Measurements from ENCODE around the gene FRS3.

Gene FRS3

GRCh38 chr6:41757931-41758640, 21.6 kb downstream of the FRS3 start:
- Histone ChIP-seq H3K27me3 (ENCODE audit: control insufficient read depth in 5 of 5, insufficient read depth in 4 of 5, low read length in 5 of 5) (no peaks in the 10 kb centered on the region), H3K27ac (ENCODE audit: low read depth, low read length) (no peak overlapping the region), H3K36me3 (ENCODE audit: control insufficient read depth in 5 of 5, insufficient read depth in 5 of 5, low read length in 5 of 5) (no peaks in the 10 kb centered on the region), H3K9ac (ENCODE audit: low read length in 5 of 5) (no peak overlapping the region), H3K4me3 (ENCODE audit: low read depth in 1 of 5, low read length in 5 of 5) (no peak overlapping the region), H3K4me1 (ENCODE audit: control insufficient read depth in 5 of 5, insufficient read depth in 5 of 5, low read length in 5 of 5) (no peaks in the 10 kb centered on the region), H3K9me3 (ENCODE audit: control insufficient read depth in 5 of 5, low read length in 5 of 5) (no peaks in the 10 kb centered on the region)

GRCh38 chr6:41757271-41757670, 22.4 kb downstream of the FRS3 start:
- Histone ChIP-seq H3K9ac (ENCODE audit: low read length in 5 of 5) (no peak overlapping the region), H3K4me3 (ENCODE audit: low read depth in 1 of 5, low read length in 5 of 5) (no peak overlapping the region), H3K27ac (ENCODE audit: low read depth, low read length) (no peak overlapping the region), H3K36me3 (ENCODE audit: control insufficient read depth in 5 of 5, insufficient read depth in 5 of 5, low read length in 5 of 5) (no peaks in the 10 kb centered on the region), H3K4me1 (ENCODE audit: control insufficient read depth in 5 of 5, insufficient read depth in 5 of 5, low read length in 5 of 5) (no peaks in the 10 kb centered on the region), H3K9me3 (ENCODE audit: control insufficient read depth in 5 of 5, low read length in 5 of 5) (no peaks in the 10 kb centered on the region), H3K27me3 (ENCODE audit: control insufficient read depth in 5 of 5, insufficient read depth in 4 of 5, low read length in 5 of 5) (no peaks in the 10 kb centered on the region)

GRCh38 chr6:41756354-41756753, 23.3 kb downstream of the FRS3 start:
- H3K9ac ChIP-seq (ENCODE audit: low read length in 5 of 5) = no peak overlapping the region
- H3K4me1 ChIP-seq (ENCODE audit: control insufficient read depth in 5 of 5, insufficient read depth in 5 of 5, low read length in 5 of 5) = no peaks in the 10 kb centered on the region
- H3K4me3 ChIP-seq (ENCODE audit: low read depth in 1 of 5, low read length in 5 of 5) = no peak overlapping the region

GRCh38 chr6:41755895-41756294, 23.8 kb downstream of the FRS3 start:
- Histone ChIP-seq H3K4me1 (ENCODE audit: control insufficient read depth in 5 of 5, insufficient read depth in 5 of 5, low read length in 5 of 5) (no peaks in the 10 kb centered on the region), H3K27ac (ENCODE audit: low read depth, low read length) (no peak overlapping the region), H3K4me3 (ENCODE audit: low read depth in 1 of 5, low read length in 5 of 5) (no peak overlapping the region), H3K27me3 (ENCODE audit: control insufficient read depth in 5 of 5, insufficient read depth in 4 of 5, low read length in 5 of 5) (no peaks in the 10 kb centered on the region), H3K9me3 (ENCODE audit: control insufficient read depth in 5 of 5, low read length in 5 of 5) (no peaks in the 10 kb centered on the region), H3K9ac (ENCODE audit: low read length in 5 of 5) (no peak overlapping the region), H3K36me3 (ENCODE audit: control insufficient read depth in 5 of 5, insufficient read depth in 5 of 5, low read length in 5 of 5) (no peaks in the 10 kb centered on the region)

More at GRCh38 chr6:41756354-41756753, 23.3 kb downstream of the FRS3 start:
- Histone ChIP-seq H3K9me3 (ENCODE audit: control insufficient read depth in 5 of 5, low read length in 5 of 5) (no peaks in the 10 kb centered on the region), H3K27me3 (ENCODE audit: control insufficient read depth in 5 of 5, insufficient read depth in 4 of 5, low read length in 5 of 5) (no peaks in the 10 kb centered on the region), H3K36me3 (ENCODE audit: control insufficient read depth in 5 of 5, insufficient read depth in 5 of 5, low read length in 5 of 5) (no peaks in the 10 kb centered on the region), H3K27ac (ENCODE audit: low read depth, low read length) (no peak overlapping the region)

- no peaks in the 10 kb centered on the region for H3K36me3 ChIP-seq (ENCODE audit: control insufficient read depth in 5 of 5, insufficient read depth in 5 of 5, low read length in 5 of 5)
- H3K27ac ChIP-seq (ENCODE audit: low read depth, low read length) = no peak overlapping the region
- no peaks in the 10 kb centered on the region for H3K4me1 ChIP-seq (ENCODE audit: control insufficient read depth in 5 of 5, insufficient read depth in 5 of 5, low read length in 5 of 5)
- no peaks in the 10 kb centered on the region for H3K9me3 ChIP-seq (ENCODE audit: control insufficient read depth in 5 of 5, low read length in 5 of 5)
- no peaks in the 10 kb centered on the region for H3K27me3 ChIP-seq (ENCODE audit: control insufficient read depth in 5 of 5, insufficient read depth in 4 of 5, low read length in 5 of 5)
- H3K9ac ChIP-seq (ENCODE audit: low read length in 5 of 5) = no peak overlapping the region
- no peak overlapping the region for H3K4me3 ChIP-seq (ENCODE audit: low read depth in 1 of 5, low read length in 5 of 5)
These were observed 29.3 kb downstream of the FRS3 start for GRCh38 chr6:41750374-41750773.

- no peaks in the 10 kb centered on the region for H3K4me1 ChIP-seq (ENCODE audit: control insufficient read depth in 5 of 5, insufficient read depth in 5 of 5, low read length in 5 of 5)
- no peaks in the 10 kb centered on the region for H3K9me3 ChIP-seq (ENCODE audit: control insufficient read depth in 5 of 5, low read length in 5 of 5)
- no peaks in the 10 kb centered on the region for H3K27me3 ChIP-seq (ENCODE audit: control insufficient read depth in 5 of 5, insufficient read depth in 4 of 5, low read length in 5 of 5)
- no peaks in the 10 kb centered on the region for H3K36me3 ChIP-seq (ENCODE audit: control insufficient read depth in 5 of 5, insufficient read depth in 5 of 5, low read length in 5 of 5)
- no peak overlapping the region for H3K4me3 ChIP-seq (ENCODE audit: low read depth in 1 of 5, low read length in 5 of 5)
- no peak overlapping the region for H3K27ac ChIP-seq (ENCODE audit: low read depth, low read length)
- no peak overlapping the region for H3K9ac ChIP-seq (ENCODE audit: low read length in 5 of 5)
These were observed 31.2 kb downstream of the FRS3 start for GRCh38 chr6:41748542-41748941.

- Histone ChIP-seq H3K4me3 (ENCODE audit: low read depth in 1 of 5, low read length in 5 of 5) (no peak overlapping the region), H3K4me1 (ENCODE audit: control insufficient read depth in 5 of 5, insufficient read depth in 5 of 5, low read length in 5 of 5) (no peaks in the 10 kb centered on the region), H3K9ac (ENCODE audit: low read length in 5 of 5) (no peak overlapping the region), H3K27ac (ENCODE audit: low read depth, low read length) (no peak overlapping the region), H3K9me3 (ENCODE audit: control insufficient read depth in 5 of 5, low read length in 5 of 5) (no peaks in the 10 kb centered on the region), H3K27me3 (ENCODE audit: control insufficient read depth in 5 of 5, insufficient read depth in 4 of 5, low read length in 5 of 5) (no peaks in the 10 kb centered on the region), H3K36me3 (ENCODE audit: control insufficient read depth in 5 of 5, insufficient read depth in 5 of 5, low read length in 5 of 5) (no peaks in the 10 kb centered on the region)
These were observed 31.6 kb downstream of the FRS3 start for GRCh38 chr6:41748102-41748477.

GRCh38 chr6:41747256-41748101, 32.2 kb downstream of the FRS3 start, which contains the start of gene PGC:
TSS of gene PGC (minus strand) at chr6:41747397. CDS start at chr6:41747334, 63 bp downstream.
- Histone ChIP-seq H3K4me3 (ENCODE audit: low read depth in 1 of 5, low read length in 5 of 5) (no peak within 1 kb of the TSS), H3K27ac (ENCODE audit: low read depth, low read length) (no peak within 1 kb of the TSS), H3K4me1 (ENCODE audit: control insufficient read depth in 5 of 5, insufficient read depth in 5 of 5, low read length in 5 of 5) (no peaks in the 10 kb centered on the region), H3K9me3 (ENCODE audit: control insufficient read depth in 5 of 5, low read length in 5 of 5) (no peaks in the 10 kb centered on the region), H3K36me3 (ENCODE audit: control insufficient read depth in 5 of 5, insufficient read depth in 5 of 5, low read length in 5 of 5) (no peaks in the 10 kb centered on the region), H3K27me3 (ENCODE audit: control insufficient read depth in 5 of 5, insufficient read depth in 4 of 5, low read length in 5 of 5) (no peaks in the 10 kb centered on the region), H3K9ac (ENCODE audit: low read length in 5 of 5) (no peak within 1 kb of the TSS)

GRCh38 chr6:41746107-41746506, 33.6 kb downstream of the FRS3 start:
- Histone ChIP-seq H3K4me3 (ENCODE audit: low read depth in 1 of 5, low read length in 5 of 5) (no peak overlapping the region), H3K9ac (ENCODE audit: low read length in 5 of 5) (no peak overlapping the region), H3K27ac (ENCODE audit: low read depth, low read length) (no peak overlapping the region)

GRCh38 chr6:41744236-41744787, 35.4 kb downstream of the FRS3 start:
- H3K9ac ChIP-seq (ENCODE audit: low read length in 5 of 5) = no peak overlapping the region
- no peak overlapping the region for H3K4me3 ChIP-seq (ENCODE audit: low read depth in 1 of 5, low read length in 5 of 5)
- no peak overlapping the region for H3K27ac ChIP-seq (ENCODE audit: low read depth, low read length)
- H3K9me3 ChIP-seq (ENCODE audit: control insufficient read depth in 5 of 5, low read length in 5 of 5) = no peaks in the 10 kb centered on the region
- no peaks in the 10 kb centered on the region for H3K4me1 ChIP-seq (ENCODE audit: control insufficient read depth in 5 of 5, insufficient read depth in 5 of 5, low read length in 5 of 5)
- peaks cover 0 to 6% (median 0%) of the 10 kb centered on the region in 5 donors for H3K27me3 ChIP-seq (ENCODE audit: control insufficient read depth in 5 of 5, insufficient read depth in 4 of 5, low read length in 5 of 5)
- H3K36me3 ChIP-seq (ENCODE audit: control insufficient read depth in 5 of 5, insufficient read depth in 5 of 5, low read length in 5 of 5) = no peaks in the 10 kb centered on the region

More at GRCh38 chr6:41746107-41746506, 33.6 kb downstream of the FRS3 start:
- no peaks in the 10 kb centered on the region for H3K4me1 ChIP-seq (ENCODE audit: control insufficient read depth in 5 of 5, insufficient read depth in 5 of 5, low read length in 5 of 5)
- H3K27me3 ChIP-seq (ENCODE audit: control insufficient read depth in 5 of 5, insufficient read depth in 4 of 5, low read length in 5 of 5) = no peaks in the 10 kb centered on the region
- H3K36me3 ChIP-seq (ENCODE audit: control insufficient read depth in 5 of 5, insufficient read depth in 5 of 5, low read length in 5 of 5) = no peaks in the 10 kb centered on the region
- no peaks in the 10 kb centered on the region for H3K9me3 ChIP-seq (ENCODE audit: control insufficient read depth in 5 of 5, low read length in 5 of 5)

Data from subcutaneous abdominal adipose tissue (tissue), 5 donors.